HG02970 (cell line): ENCODE measurements around the gene CCDC137.

ENCODE experiments used
- ATAC-seq: cut with Tn5 transposase; IDR thresholded peaks from one replicate; pipeline ENCODE4 v1.9.1; 2021; ENCODE audit warnings: mild to moderate bottlenecking, moderate library complexity, moderate number of reproducible peaks; ENCODE audit not compliant: unreplicated experiment, low FRiP score

Gene CCDC137

DNA sequence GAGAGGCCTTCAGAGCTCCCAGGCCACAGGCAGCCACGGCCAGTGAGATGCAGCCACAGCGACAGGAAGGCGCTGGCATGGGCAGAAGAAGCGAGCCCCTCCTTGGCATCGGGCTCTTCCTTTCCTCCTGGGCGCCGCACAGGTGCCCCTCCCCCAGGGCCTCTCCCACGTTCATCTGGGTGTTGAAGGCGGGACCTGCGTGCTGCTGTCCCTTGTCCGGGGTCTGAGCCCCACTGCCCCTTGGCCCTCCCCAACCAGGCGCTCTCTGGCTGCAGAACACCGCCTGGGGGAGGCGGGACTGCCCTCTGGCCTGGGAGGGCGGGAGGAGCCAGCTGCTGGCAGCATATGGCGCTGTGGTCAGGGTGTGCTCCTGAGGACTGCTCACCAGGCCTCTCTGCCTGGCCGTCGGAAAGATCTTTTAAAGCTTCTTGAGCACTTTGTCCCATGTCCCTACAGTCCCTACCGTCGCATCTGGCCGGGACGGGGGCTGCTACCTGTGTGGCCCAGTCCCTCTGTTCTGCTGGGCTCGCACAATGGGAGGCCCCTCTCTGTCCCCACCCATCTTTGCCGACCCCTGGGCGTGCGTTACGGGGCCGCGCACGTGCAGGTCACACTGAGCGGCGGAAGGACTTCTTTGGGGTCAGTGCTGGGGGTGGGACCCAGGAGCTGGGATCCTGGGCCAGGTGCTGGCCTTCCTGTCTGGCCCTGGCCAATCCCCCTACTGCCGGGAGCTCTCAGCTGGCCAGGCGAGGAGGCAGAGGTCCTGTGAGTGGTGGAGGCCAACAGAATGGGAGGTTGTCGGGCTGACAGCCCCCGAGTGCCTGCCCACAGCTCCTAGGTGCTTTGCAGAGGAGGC is 47.2 kb downstream of the CCDC137 start:
- ATAC-seq = no peak

DNA sequence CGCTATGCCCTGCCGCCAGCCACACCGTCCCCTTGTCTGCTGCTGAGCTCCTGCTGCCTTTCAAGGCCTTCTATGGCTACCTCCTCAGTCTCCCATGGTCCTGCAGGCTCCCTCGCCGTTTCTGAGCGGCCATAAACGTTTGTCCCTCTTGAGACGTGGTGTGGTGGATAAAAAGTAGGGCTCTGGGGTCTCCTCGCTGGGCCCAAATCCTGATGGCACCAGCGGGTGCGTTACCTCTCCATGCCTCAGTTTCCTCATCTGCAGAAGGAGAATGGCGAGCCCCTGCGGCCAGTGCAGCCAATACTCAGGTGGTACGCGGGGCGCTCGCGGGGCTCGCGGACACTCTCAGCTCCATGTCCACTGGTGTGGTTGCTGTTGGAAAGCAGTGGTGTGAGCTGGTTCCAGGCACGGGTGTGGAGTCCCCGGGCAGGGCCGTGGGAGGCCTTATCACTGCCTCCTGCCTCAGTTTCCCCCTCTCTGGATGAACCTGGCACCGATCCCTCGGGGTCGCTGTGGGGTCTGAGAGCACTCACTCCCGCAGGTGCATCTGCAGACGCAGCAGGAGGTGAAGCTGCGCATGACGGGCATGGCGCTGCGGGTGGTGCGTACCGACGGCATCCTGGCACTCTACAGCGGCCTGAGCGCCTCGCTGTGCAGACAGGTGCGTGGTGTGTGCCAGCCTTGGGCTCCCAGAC is 48.0 kb downstream of the CCDC137 start:
- ATAC-seq = no peak

DNA sequence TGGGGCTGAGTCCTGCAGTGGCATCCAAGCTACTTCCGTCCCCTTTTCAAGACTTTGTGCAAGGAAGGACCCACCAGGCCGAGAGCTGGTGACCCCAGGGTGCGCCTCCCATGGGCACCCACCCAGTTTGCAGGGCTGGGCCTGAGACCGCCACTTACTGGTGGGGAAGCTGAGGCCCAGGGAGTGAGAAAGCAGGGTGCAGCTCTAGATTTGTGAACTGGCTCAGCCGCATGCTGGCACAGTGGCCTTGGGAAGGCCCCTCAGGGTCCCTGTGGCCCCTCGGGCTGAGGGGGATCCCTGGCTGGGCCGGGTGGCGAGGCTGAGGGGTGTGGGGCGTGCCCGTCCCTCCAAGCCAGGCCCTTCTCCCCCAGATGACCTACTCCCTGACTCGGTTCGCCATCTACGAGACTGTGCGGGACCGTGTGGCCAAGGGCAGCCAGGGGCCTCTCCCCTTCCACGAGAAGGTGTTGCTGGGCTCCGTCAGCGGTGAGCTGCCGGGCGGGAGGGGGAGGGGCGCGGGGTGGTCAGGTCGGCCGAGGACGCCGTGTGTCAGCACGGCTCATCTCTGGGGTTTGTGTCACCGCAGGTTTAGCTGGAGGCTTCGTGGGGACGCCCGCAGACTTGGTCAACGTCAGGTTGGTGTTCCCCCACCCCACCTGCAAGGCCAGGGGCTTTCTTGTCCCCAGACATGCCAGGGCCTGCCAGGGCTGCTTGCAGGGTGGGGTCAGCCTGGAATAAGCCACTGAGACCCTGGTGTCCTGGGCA is 48.8 kb downstream of the CCDC137 start:
- ATAC-seq = no peak

DNA sequence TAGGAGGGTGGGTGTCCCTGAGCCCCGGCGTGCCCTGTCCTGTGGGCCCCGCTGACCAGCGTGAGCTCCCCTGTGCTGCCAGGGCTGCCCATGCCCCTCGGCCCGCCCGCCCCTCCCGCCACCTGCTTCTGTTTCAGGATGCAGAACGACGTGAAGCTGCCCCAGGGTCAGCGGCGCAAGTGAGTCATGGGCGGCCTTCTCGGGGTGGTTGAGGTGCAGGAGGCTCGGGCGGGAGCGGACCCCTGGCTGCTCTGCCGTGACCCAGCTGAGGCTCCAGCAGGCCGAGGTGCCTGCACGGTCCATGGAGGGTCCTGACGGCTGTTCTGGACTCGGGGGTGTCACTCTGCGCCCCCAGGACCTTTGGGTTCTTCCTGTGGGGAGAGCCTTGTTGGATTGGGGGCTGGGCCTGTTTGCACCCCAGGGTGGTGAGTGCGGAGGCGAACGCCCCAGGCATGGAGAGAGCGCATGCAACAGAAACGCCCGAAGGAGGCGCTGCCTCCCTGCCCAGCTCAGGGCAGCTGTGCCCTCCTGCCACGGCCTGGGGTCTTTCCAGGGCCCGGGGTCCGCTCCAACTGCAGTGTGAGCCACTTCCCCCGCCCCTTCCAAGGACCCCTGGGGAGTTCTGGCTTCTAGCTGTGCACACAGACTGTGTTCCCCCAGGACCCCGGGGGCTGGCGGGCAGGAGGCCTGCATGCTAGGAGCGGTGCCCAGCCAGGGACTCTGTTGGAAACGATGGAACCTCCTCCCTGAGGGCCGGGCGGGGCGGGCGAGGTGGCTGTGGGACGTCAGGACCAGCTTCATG is 49.5 kb downstream of the CCDC137 start:
- no peak for ATAC-seq

DNA sequence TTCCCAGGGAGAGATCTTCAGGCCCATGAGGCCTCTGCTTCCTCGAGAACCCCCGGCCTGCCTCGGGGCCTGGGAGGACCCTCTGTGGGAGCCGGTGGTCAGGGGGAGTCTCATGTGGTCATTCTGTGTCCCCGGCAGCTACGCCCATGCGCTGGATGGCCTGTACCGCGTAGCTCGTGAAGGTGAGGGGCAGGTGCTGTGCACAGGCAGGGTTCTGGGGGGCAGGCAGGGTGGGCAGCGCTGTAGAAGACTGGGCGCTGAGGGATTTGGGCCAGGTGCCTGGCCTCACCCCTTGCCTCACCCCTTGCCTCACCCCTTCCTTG is 50.1 kb downstream of the CCDC137 start:
- ATAC-seq = no peak

DNA sequence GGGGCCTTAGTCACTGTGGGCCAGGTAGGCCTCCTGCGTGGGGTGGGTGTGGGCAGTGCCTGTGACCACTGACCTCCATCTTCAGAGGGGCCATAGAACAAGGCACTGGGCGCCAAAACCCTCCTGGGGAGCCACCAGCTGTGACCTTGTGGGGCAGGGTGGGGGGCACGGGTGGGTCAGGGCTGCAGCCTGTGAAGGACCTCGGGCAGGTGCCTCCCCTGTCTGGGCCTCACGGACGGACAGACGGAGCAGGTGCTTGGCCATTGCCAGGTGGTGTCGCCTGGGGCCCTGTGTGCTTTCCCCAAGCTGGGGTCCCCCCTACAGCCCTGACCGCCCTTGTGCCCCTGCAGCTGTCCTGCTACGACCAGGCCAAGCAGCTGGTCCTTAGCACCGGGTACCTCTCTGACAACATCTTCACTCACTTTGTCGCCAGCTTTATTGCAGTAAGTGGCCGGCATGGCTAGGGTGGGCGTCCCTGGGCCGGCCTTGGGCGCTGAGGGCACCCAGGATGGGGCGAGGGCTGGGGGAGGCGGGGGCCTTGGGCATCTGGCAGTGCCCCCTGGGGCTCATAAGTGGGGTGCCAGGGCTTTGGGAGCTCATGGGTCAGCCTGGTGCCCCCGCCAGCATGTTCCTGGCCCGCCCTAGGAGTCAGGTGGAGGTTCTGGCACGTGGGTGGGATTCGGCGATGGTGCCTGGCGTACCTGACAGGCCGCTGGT is 50.7 kb downstream of the CCDC137 start:
- ATAC-seq = no peak

DNA sequence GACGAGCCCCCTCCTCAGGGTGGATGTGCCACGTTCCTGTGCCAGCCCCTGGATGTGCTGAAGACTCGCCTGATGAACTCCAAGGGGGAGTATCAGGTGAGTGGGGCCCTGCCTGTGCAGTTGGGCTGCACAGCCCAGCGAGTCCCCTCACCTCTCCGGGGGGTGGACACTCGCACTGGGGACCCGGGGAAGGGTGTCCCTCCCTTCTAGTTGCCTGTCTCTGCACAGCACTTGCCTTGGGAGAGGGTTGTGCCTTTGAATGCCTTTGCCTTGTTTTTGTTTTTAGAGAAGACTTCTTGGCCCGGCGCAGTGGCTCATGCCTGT is 51.2 kb downstream of the CCDC137 start:
- no peak for ATAC-seq

DNA sequence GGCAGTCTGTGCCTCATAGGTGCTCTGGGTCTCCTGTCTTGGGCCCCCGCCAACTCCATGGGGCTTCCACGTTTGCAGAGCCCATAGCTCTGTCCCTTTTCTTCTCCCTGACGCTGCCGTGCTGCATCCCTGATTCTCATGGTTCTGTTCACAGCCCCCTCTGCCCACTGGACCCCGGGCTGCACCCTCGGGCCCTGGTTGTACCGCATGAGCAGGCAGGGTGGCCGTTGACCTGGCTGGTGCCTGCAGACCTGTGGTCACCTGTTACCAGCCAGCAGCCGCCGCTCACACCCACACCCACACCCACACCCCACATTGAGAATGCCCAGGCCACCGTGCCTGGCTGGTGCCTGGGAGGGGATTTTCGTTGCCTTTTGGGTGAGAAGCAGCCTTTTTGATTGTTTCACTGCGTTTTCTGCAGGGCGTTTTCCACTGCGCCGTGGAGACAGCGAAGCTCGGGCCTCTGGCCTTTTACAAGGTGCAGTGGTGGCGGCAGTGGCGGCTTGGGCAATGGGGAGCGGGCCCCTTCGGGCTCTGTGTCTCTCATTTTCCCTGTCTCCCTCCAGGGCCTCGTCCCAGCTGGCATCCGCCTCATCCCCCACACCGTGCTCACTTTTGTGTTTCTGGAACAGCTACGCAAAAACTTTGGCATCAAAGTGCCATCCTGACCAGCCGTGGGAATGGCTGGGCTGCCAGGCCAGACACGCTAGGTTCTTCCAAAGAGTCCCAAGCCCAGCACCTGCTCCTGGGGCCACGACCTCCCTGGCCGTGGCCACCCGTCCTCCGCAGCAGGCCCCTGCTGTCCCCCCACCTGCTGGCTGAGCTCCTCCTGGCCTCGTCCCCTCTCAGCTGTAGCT is 53.1 kb downstream of the CCDC137 start:
- ATAC-seq = no peak

DNA sequence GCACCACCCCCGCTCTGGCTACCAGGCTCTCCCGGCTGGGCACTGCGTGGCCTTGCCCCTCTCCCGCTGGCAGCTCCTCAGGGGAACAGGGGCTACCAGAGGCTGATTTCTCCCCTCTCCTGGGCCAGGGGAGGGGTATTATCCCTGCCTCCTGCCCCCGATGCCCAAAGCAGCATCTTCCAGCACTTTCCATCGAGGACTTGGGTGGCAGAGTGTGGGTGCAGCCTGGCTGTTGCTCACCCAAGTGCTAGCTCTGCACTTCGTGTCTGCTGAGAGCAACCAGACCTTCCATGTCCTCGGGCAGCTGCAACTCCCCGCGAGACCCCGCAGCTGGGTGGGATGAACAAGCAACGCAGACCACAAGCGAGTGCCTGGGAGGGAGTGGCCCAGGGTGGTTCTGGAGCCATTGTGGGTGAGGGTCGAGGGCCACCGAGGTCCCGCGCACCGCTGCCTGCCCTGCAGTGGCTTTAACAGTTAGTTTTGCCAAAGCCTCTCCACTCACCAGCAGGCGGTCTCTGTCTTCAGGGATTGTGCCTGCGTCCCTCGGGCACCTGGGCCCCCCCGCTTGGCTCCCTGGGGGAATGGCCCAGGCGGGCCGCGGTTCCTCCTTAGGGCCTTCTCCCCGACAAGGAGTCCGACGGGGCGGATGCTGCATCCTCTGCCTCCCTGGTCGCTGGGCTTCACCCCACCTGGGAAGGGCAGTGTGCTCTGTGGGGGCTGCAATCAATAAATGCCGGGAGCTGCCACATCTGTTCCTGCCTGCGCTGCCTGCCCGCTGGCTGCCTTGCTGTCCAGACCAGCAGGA is 53.9 kb downstream of the CCDC137 start:
- ATAC-seq = no peak

DNA sequence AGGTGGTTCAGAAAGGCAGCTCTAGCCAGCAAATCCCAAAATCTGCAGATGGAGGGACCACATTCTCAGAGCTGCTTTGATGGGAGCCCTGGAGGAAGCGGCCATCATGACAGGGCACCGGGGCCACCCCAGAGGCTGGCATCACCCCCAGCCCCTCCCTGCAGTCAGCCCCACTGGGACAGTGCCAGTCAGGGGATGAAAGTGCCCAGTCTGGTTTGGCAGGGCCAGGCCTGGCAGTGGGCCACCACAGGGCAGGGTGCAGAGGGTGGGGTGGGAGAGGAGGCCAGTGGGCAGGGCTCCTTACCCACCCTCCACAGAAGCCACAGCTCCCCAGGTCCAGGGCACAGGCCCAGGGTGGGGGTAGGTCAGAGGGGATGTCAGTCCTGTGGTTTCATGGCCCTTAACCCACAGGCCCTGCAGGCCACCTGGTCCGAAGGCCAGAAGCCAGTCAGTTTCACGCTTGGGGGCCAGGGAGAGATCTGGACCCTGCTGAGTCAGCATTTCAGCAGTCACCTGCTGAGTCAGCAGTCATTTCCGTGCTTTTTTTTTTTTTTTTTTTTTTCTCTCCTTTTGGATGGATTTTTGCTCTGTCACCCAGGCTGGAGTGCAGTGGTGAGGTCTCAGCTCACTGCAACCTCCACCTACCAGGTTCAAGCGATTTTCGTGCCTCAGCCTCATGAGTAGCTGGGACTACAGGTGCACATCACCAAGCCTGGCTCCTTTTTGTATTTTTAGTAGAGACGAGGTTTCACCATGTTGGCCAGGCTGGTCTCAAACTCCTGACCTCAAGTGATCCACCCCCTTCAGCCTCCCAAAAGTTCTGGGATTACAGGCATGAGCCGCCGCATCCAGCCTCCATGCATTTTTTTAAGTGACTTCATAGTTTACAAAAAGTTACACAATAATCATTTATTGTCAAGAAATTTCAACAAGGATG is 55.9 kb downstream of the CCDC137 start:
- ATAC-seq = no peak
